GM23248 (cell line): Measurements from ENCODE around the gene OSBPL5. TPM values are rescaled to one million over a fixed set of nuclear protein-coding genes. Genes with fewer than 3 reads are reported as not detected.

Experiments
- DNase-seq: peaks from one replicate; pipeline ENCODE4 v3.0.0-alpha.2; 2015
- H2AFZ ChIP-seq: fragments of 200-600 bp; sonication (generic); 2 replicates; pipeline ENCODE4 v1.6.1; 2016; ENCODE audit warnings: antibody characterized with exemption
- H3F3A ChIP-seq: fragments of 200-600 bp; sonication (generic); 2 replicates; pipeline ENCODE4 v1.6.1; 2016; ENCODE audit warnings: mild to moderate bottlenecking, antibody characterized with exemption, mixed run types; ENCODE audit not compliant: insufficient read depth
- H3K27ac ChIP-seq: fragments of 200-600 bp; sonication (generic); 2 replicates; pipeline ENCODE4 v1.5.1; 2016; ENCODE audit warnings: mild to moderate bottlenecking
- H3K27me3 ChIP-seq: fragments of 200-600 bp; sonication (generic); replicated peaks from 2 replicates; pipeline ENCODE4 v1.6.1; 2016; ENCODE audit warnings: mild to moderate bottlenecking; ENCODE audit not compliant: insufficient read depth
- H3K36me3 ChIP-seq: fragments of 200-600 bp; sonication (generic); 2 replicates; pipeline ENCODE4 v1.6.1; 2016; ENCODE audit warnings: low read depth, mild to moderate bottlenecking
- H3K4me1 ChIP-seq: fragments of 200-600 bp; sonication (generic); 2 replicates; pipeline ENCODE4 v1.6.1; 2016; ENCODE audit warnings: mild to moderate bottlenecking; ENCODE audit not compliant: insufficient read depth
- H3K4me2 ChIP-seq: fragments of 200-600 bp; sonication (generic); one replicate; pipeline ENCODE4 v1.6.1; 2016; ENCODE audit warnings: mild to moderate bottlenecking; ENCODE audit not compliant: unreplicated experiment
- H3K4me3 ChIP-seq: fragments of 200-600 bp; sonication (generic); 2 replicates; pipeline ENCODE4 v1.5.1; 2016; ENCODE audit warnings: mild to moderate bottlenecking
- H3K79me2 ChIP-seq: fragments of 200-600 bp; sonication (generic); 2 replicates; pipeline ENCODE4 v1.6.1; 2016; ENCODE audit warnings: mild to moderate bottlenecking; ENCODE audit not compliant: insufficient read depth
- H3K9ac ChIP-seq: fragments of 200-600 bp; sonication (generic); 2 replicates; pipeline ENCODE4 v1.6.1; 2016; ENCODE audit warnings: mild to moderate bottlenecking
- H3K9me2 ChIP-seq: fragments of 200-600 bp; sonication (generic); 2 replicates; pipeline ENCODE4 v1.6.1; 2016; ENCODE audit warnings: mixed run types, mild to moderate bottlenecking, moderate library complexity; ENCODE audit not compliant: insufficient read depth
- H3K9me3 ChIP-seq: fragments of 200-600 bp; sonication (generic); one replicate; pipeline ENCODE4 v1.6.1; 2017; ENCODE audit warnings: low read depth
- H4K20me1 ChIP-seq: fragments of 200-600 bp; sonication (generic); 2 replicates; pipeline ENCODE4 v1.6.0; 2016; ENCODE audit not compliant: insufficient read depth
- EZH2 ChIP-seq: fragments of 200-600 bp; sonication (generic); IDR thresholded peaks from 2 replicates; pipeline ENCODE4 v1.6.1; 2018; ENCODE audit warnings: antibody characterized with exemption, mild to moderate bottlenecking; ENCODE audit not compliant: insufficient read depth, poor library complexity, severe bottlenecking
- EZH2phosphoT487 ChIP-seq: fragments of 200-600 bp; sonication (generic); IDR thresholded peaks from 2 replicates; pipeline ENCODE4 v1.6.1; 2018; ENCODE audit warnings: antibody characterized with exemption, moderate library complexity, mild to moderate bottlenecking, low read depth; ENCODE audit not compliant: insufficient read depth
- WGBS, 2 experiments: methylation state at CpG; one replicate each; pipeline ENCODE4 v1.1.6; 2015 to 2017; ENCODE audit warnings: low lambda C conversion rate in 2 of 2, low coverage in 1 of 2; ENCODE audit errors: missing lambda C conversion rate in 2 of 2; 5-methylcytosine and 5-hydroxymethylcytosine counted together
- in situ Hi-C: fragments of 300-500 bp; cut with MboI; formaldehyde crosslinking; loops from 2 replicates; pipeline ENCODE4 v1.15.0; 2020
- polyA plus RNA-seq: library from polyadenylated mRNA; unstranded; fragments of >200 nt; fragmentation: Nextera tagmentation; extraction: Ambion mirVana; gene quantifications from 2 replicates; pipeline ENCODE4 v1.2.1, GENCODE V29; 2016
- total RNA-seq: library from RNA; depleted of rRNA; stranded (reverse); fragments of >200 nt; shearing (Covaris generic); gene quantifications from 2 replicates; pipeline ENCODE4 v1.2.3, GENCODE V29; 2014

Gene OSBPL5
- total and polyA plus RNA-seq, 2 experiments from 2014 or later, result 27.9 to 57.6 TPM

DNA sequence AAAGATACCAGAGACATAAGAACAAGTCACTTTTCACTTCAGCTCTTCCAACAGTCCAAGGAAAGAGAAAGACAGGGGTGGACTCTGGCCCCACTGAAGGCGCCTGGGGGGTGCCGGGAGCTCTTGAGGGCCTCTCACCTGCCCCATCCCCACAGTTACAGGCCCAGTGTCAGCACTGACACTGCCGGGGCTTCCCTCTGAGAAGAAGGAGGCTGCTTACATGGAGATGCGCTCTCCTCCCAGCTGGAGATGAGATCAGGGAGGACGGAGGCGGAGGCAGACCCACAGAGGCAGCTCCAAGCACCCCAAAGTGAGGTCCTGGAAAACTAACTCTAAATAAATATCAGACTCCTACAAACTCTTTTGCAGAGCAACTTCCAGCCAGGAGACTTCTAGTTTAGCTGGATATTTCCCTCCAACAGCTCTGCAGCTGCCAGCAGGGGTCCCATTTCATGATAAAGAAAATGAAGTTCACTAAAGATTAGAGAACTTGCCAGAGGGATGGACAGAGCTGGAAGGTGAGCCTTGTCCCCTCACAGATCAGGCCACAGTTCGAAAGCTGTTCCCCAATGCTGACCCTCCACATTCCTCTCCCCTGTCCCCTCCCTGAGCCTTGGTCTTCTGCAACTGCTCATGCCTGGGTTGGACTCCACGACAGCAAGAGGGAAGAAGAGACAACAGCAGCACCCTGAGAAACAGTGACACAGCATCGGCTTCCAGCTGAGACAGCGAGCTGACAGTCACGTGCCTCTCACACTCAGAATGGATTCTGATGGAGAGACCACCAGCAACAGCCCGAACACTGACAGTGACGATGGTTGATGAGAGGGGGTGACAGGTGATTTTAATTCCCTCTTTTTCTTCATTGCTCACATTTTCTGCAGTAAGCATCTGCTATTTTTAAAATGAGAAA lies 113.7 kb downstream of the OSBPL5 start:
- no peaks in the 10 kb centered on the region for H3K27me3 ChIP-seq
- in situ Hi-C loops, result no loop called here
- peak overlapping the region; percentile 92; the same call in 1 of the 2 replicates for H3K27ac ChIP-seq
- peaks cover 13% of the 10 kb centered on the region; the same call in 1 of the 2 replicates for H3F3A ChIP-seq
- no peak overlapping the region for H2AFZ ChIP-seq
- no peak for DNase-seq
- no peak overlapping the region for H3K4me3 ChIP-seq
- TF ChIP-seq EZH2 (no peak), EZH2phosphoT487 (no peak)
- H3K4me2 ChIP-seq, result no peak overlapping the region
- peaks cover 31% of the 10 kb centered on the region for H3K4me1 ChIP-seq
- H3K36me3 ChIP-seq, result peaks cover 7% of the 10 kb centered on the region; the same call in 1 of the 2 replicates
- peaks cover 97% of the 10 kb centered on the region for H3K79me2 ChIP-seq
- H3K9ac ChIP-seq, result peak overlapping the region; percentile 5; the same call in 1 of the 2 replicates
- H3K9me3 ChIP-seq, result no peaks in the 10 kb centered on the region
- WGBS, 2 experiments, result 73 to 74% methylated on average over 13 of the region's 13 CpGs
- H4K20me1 ChIP-seq, result peaks cover 25% of the 10 kb centered on the region
- H3K9me2 ChIP-seq, result no peaks in the 10 kb centered on the region

GRCh38 chr11:3050386-3051195 lies 114.5 kb downstream of the OSBPL5 start:
- Histone ChIP-seq H3K9ac (peak overlapping the region; percentile 61), H3K4me3 (0 out of 2 replicates have a peak overlapping the region, but pooled peaks have one; percentile 5), H4K20me1 (peaks cover 30% of the 10 kb centered on the region), H3K36me3 (peaks cover 7% of the 10 kb centered on the region; the same call in 1 of the 2 replicates), H3K9me2 (no peaks in the 10 kb centered on the region), H3F3A (peaks cover 13% of the 10 kb centered on the region; the same call in 1 of the 2 replicates), H3K4me2 (peak overlapping the region; percentile 18), H2AFZ (no peak overlapping the region), H3K9me3 (no peaks in the 10 kb centered on the region), H3K27ac (peak overlapping the region; percentile 92), H3K79me2 (peaks cover 97% of the 10 kb centered on the region), H3K27me3 (no peaks in the 10 kb centered on the region), H3K4me1 (peaks cover 26% of the 10 kb centered on the region)
- no peak for DNase-seq
- in situ Hi-C loops, result no loop called here
- TF ChIP-seq EZH2phosphoT487 (no peak), EZH2 (no peak)
- WGBS, 2 experiments, result 79 to 80% methylated on average over 18 of the region's 18 CpGs

DNA sequence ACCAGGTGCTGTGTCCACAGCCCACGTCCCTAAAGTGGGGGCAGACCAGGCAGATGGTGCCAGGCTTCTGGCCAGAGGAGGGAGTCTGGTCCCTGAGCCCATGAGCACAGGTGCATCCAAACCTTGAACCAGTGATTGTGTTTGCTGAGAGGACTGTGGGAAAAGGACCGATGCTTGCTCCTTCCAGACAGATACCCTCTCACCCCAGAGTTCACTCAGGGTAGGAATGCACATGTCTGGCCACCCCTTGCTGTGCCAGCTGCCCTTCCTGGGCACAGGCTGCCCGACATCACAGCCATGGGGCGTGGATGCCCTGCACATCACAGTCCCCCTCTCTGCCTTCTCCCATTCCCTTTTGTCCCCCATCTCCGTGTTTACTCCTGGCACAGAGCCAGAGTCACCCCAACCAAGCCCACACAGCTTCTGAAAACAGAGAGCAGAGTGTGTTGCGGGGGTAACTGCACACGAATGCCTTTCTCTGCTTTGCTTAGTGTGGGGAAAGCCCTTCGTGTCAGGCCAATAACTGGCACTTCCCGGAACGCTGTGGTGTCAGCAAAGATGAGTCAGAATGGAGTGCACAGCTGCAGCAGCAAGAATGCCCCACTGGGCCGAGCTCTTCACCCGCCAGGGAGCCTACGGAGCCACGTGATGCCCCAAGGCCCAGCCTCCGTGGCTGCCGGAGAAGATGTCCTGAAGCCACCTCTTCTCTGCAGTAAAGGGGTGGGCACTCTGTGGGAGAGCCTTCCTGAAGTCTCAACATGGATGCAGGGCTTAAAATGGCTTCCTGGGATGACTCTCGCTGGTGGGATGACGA lies 115.5 kb downstream of the OSBPL5 start:
- Histone ChIP-seq H3K36me3 (peaks cover 5% of the 10 kb centered on the region; the same call in 1 of the 2 replicates), H2AFZ (no peak overlapping the region), H3K27me3 (no peaks in the 10 kb centered on the region), H3K79me2 (peaks cover 97% of the 10 kb centered on the region), H3K4me1 (peaks cover 20% of the 10 kb centered on the region), H3K4me3 (peak overlapping the region; percentile 46; the same call in 1 of the 2 replicates), H3K9me2 (no peaks in the 10 kb centered on the region), H3F3A (peaks cover 14% of the 10 kb centered on the region; the same call in 1 of the 2 replicates), H4K20me1 (peaks cover 33% of the 10 kb centered on the region), H3K27ac (peak overlapping the region; percentile 92), H3K4me2 (peak overlapping the region; percentile 76), H3K9me3 (no peaks in the 10 kb centered on the region), H3K9ac (peak overlapping the region; percentile 78)
- 16 to 17% methylated on average over 18 of the region's 18 CpGs for WGBS, 2 experiments
- TF ChIP-seq EZH2phosphoT487, result no peak
- no peak for TF ChIP-seq EZH2
- in situ Hi-C loops, result no loop called here
- DNase-seq, result peak; percentile 99
